Psoas muscle (tissue), 8 donors: ENCODE results near the gene SGPL1. TPM values are rescaled to one million over a fixed set of nuclear protein-coding genes. Genes with fewer than 3 reads are reported as not detected.

ENCODE experiments used
- ATAC-seq, 4 donors: fragments of 200-7000 bp; cut with Tn5 transposase; one replicate each; pipeline ENCODE4 v1.9.1; 2020; ENCODE audit warnings: moderate library complexity in 3 of 4, mild to moderate bottlenecking in 2 of 4
- DNase-seq, 2 donors: peaks; one replicate each; pipeline ENCODE4 v3.0.0-alpha.2; 2020
- H3K27ac ChIP-seq: fragments of 200-600 bp; one replicate; pipeline ENCODE4 v1.8.0; 2022
- H3K27me3 ChIP-seq, 3 donors: fragments of 200-600 bp in 1 of 3; one replicate each; pipeline versions ENCODE4 v1.6.1 to v1.8.0; 2013 to 2022; ENCODE audit warnings: low read length in 2 of 3, mild to moderate bottlenecking in 2 of 3, moderate library complexity in 1 of 3; ENCODE audit not compliant: insufficient read depth in 3 of 3
- H3K36me3 ChIP-seq, 2 donors: fragments of 200-600 bp in 1 of 2; one replicate each; pipeline versions ENCODE4 v1.6.1 to v1.8.0; 2013 to 2022; ENCODE audit warnings: low read depth in 1 of 2, mild to moderate bottlenecking in 1 of 2, moderate library complexity in 1 of 2; ENCODE audit not compliant: insufficient read depth in 1 of 2
- H3K4me1 ChIP-seq: fragments of 200-600 bp; one replicate; pipeline ENCODE4 v1.8.0; 2022
- H3K4me3 ChIP-seq: fragments of 200-600 bp; one replicate; pipeline ENCODE4 v1.8.0; 2022; ENCODE audit warnings: mild to moderate bottlenecking
- H3K9me3 ChIP-seq: fragments of 200-600 bp; one replicate; pipeline ENCODE4 v1.8.0; 2022
- CTCF ChIP-seq: fragments of 200-600 bp; IDR thresholded peaks from one replicate; pipeline ENCODE4 v1.8.0; 2022; ENCODE audit warnings: antibody characterized with exemption
- WGBS, 3 donors: extraction: QIAGEN DNeasy Blood & Tissue Kit; methylation state at CpG; one replicate each; pipeline versions ENCODE4 v1.1.6 to v1.1.7; 2013; 5-methylcytosine and 5-hydroxymethylcytosine counted together
- intact Hi-C, 2 donors: fragments of 100-400 bp; cut with DNase I; formaldehyde crosslinking; loops; one replicate each; pipeline versions ENCODE4 v1.11.0 to v1.14.2; 2022
- polyA plus RNA-seq, 3 donors: library from polyadenylated mRNA; stranded (reverse); fragments of 200-250 nt; gene quantifications; one replicate each; pipeline ENCODE4 v1.2.3, GENCODE V29; 2013
- total RNA-seq, 4 donors: library from RNA; stranded (reverse); fragmentation: NEBNext Ultra II Directional in 2 of 4; extraction: Animal tissue kit (Norgen Biotek cat#: 25700) in 2 of 4; gene quantifications; one replicate each; pipeline versions ENCODE4 v1.2.1 to v1.2.4, GENCODE V29; 2021 to 2023
- donor health status: healthy with polysubstance abuse.
- donor health status: DM: no; HTN: no; CAD: no; lungs with moderate emphysema.
- donor health status: Bipolar disorder and iron deficiency.
- donor health status: healthy.
- donor health status: DM: yes; HTN: yes; CAD: no.
- donor health status: DM: no; HTN: no; CAD: no.
- donor health status: DM: no; HTN: no; CAD: no.
- donor health status: DM: yes; HTN: yes; CAD: no.

The SGPL1 gene
- total and polyA plus RNA-seq, 7 donors = 3.7 to 15.1 (median 9.5) TPM

- no peak for ATAC-seq
- intact Hi-C loops = no loop called here
- H3K27me3 ChIP-seq = no peaks in the 10 kb centered on the region
- no peak for DNase-seq
- no peaks in the 10 kb centered on the region for H3K9me3 ChIP-seq
- peaks cover 8% of the 10 kb centered on the region for H3K4me1 ChIP-seq
- H3K27ac ChIP-seq = no peak overlapping the region
- WGBS, 3 donors = 91 to 92% (median 92%) methylated on average over 4 of the region's 4 CpGs
- no peak for TF ChIP-seq CTCF
- H3K36me3 ChIP-seq = peaks cover 0 to 21% of the 10 kb centered on the region in 2 donors
- H3K4me3 ChIP-seq = no peak overlapping the region
Observed at GRCh38 chr10:70814126-70814525, 1.6 kb upstream of the SGPL1 start.

- intact Hi-C loops = no loop called here
- TF ChIP-seq CTCF = no peak
- Histone ChIP-seq H3K27ac (peak overlapping the region; percentile 88), H3K9me3 (no peaks in the 10 kb centered on the region), H3K36me3 (peaks cover 0 to 42% of the 10 kb centered on the region in 2 donors), H3K4me1 (peaks cover 8% of the 10 kb centered on the region), H3K27me3 (no peaks in the 10 kb centered on the region), H3K4me3 (peak overlapping the region; percentile 86)
- ATAC-seq (peak; percentile 57 to 74 (median 66)), DNase-seq (peak; percentile 69 to 73)
- WGBS, 3 donors = 1 to 2% (median 2%) methylated on average over 20 to 42 of the region's 43 CpGs
Observed at GRCh38 chr10:70816220-70816894, 609 bp downstream of the SGPL1 start.

GRCh38 chr10:70820976-70821750 lies 5.4 kb downstream of the SGPL1 start:
- ATAC-seq = no peak
- Histone ChIP-seq H3K9me3 (no peaks in the 10 kb centered on the region), H3K4me1 (peaks cover 8% of the 10 kb centered on the region), H3K27ac (no peak overlapping the region), H3K4me3 (no peak overlapping the region), H3K36me3 (peaks cover 0 to 71% of the 10 kb centered on the region in 2 donors), H3K27me3 (no peaks in the 10 kb centered on the region)
- intact Hi-C loops = no loop called here
- 91 to 93% (median 93%) methylated on average over 4 of the region's 4 CpGs for WGBS, 3 donors
- no peak for TF ChIP-seq CTCF
- no peak for DNase-seq

GRCh38 chr10:70822076-70822820 lies 6.5 kb downstream of the SGPL1 start:
- H3K36me3 ChIP-seq = peaks cover 0 to 71% of the 10 kb centered on the region in 2 donors

More at GRCh38 chr10:70822076-70822820, 6.5 kb downstream of the SGPL1 start:
- Histone ChIP-seq H3K27ac (no peak overlapping the region), H3K4me1 (peaks cover 2% of the 10 kb centered on the region), H3K9me3 (no peaks in the 10 kb centered on the region), H3K4me3 (no peak overlapping the region), H3K27me3 (no peaks in the 10 kb centered on the region)
- no peak for DNase-seq
- no peak for TF ChIP-seq CTCF
- intact Hi-C loops = no loop called here
- WGBS, 3 donors = 92 to 94% (median 94%) methylated on average over 2 of the region's 2 CpGs
- no peak for ATAC-seq
